Calu3 (cell line): ENCODE data around the gene SLC2A8. TPM values are rescaled to one million over a fixed set of nuclear protein-coding genes. Genes with fewer than 3 reads are reported as not detected.

Experiments used
- BruUV-seq: library from RNA; stranded (reverse); fragments of 400-500 nt; replicated peaks from 2 replicates; lab custom pipeline; 2021; lab: Mats Ljungman, UMichigan
- CTCF ChIA-PET: fragments of 300-600 bp; sonication (Branson Sonifier 250); formaldehyde crosslinking; loops from one replicate; lab custom pipeline; 2022; ENCODE audit warnings: antibody characterized with exemption; lab: Charles Lee
- DNase-seq: peaks from one replicate; pipeline ENCODE4 v3.0.0; 2022
- H3K27ac Mint-ChIP-seq: one replicate; pipeline ENCODE4 v1.8.0; 2022; ENCODE audit warnings: mixed read lengths; ENCODE audit not compliant: unreplicated experiment
- H3K27me3 Mint-ChIP-seq: one replicate; pipeline ENCODE4 v1.8.0; 2022; ENCODE audit warnings: mixed read lengths; ENCODE audit not compliant: unreplicated experiment
- H3K36me3 Mint-ChIP-seq: one replicate; pipeline ENCODE4 v1.8.0; 2022; ENCODE audit warnings: mild to moderate bottlenecking, moderate library complexity, mixed read lengths; ENCODE audit not compliant: insufficient read depth, unreplicated experiment
- H3K4me1 Mint-ChIP-seq: one replicate; pipeline ENCODE4 v1.8.0; 2022; ENCODE audit warnings: mild to moderate bottlenecking, low read depth, mixed read lengths; ENCODE audit not compliant: unreplicated experiment
- H3K4me3 Mint-ChIP-seq: one replicate; pipeline ENCODE4 v1.8.0; 2022; ENCODE audit warnings: mild to moderate bottlenecking, low read depth, moderate library complexity, mixed read lengths; ENCODE audit not compliant: unreplicated experiment
- H3K9me3 Mint-ChIP-seq: one replicate; pipeline ENCODE4 v1.8.0; 2022; ENCODE audit warnings: low read depth, mixed read lengths; ENCODE audit not compliant: unreplicated experiment
- CTCF ChIP-seq: fragments of 200-600 bp; IDR thresholded peaks from one replicate; pipeline ENCODE4 v1.8.0; 2022; ENCODE audit warnings: antibody characterized with exemption; ENCODE audit not compliant: unreplicated experiment
- intact Hi-C: fragments of 100-400 bp; cut with micrococcal nuclease; formaldehyde crosslinking; loops from one replicate; pipeline ENCODE4 v1.10.0; 2022; ENCODE audit not compliant: unreplicated experiment
- total RNA-seq: library from RNA; stranded (reverse); gene quantifications from 2 replicates; pipeline ENCODE4 v1.2.3, GENCODE V29; 2022

The SLC2A8 gene
- total RNA-seq, 1 experiment from 2014 or later = 10.8 TPM

GRCh38 chr9:127426756-127427155 is 29.8 kb downstream of the SLC2A8 start:
- no peak overlapping the region for H3K4me3 Mint-ChIP-seq
- TF ChIP-seq CTCF = no peak
- no TSS peak for BruUV-seq
- H3K27ac Mint-ChIP-seq = no peak overlapping the region
- intact Hi-C loops = no loop called here
- H3K27me3 Mint-ChIP-seq = no peaks in the 10 kb centered on the region
- H3K36me3 Mint-ChIP-seq = peaks cover 34% of the 10 kb centered on the region
- H3K4me1 Mint-ChIP-seq = peaks cover 8% of the 10 kb centered on the region
- no peak for DNase-seq
- CTCF ChIA-PET = no interaction called here
- H3K9me3 Mint-ChIP-seq = no peaks in the 10 kb centered on the region

- Mint-ChIP-seq H3K36me3 (peaks cover 28% of the 10 kb centered on the region), H3K4me3 (no peak overlapping the region), H3K27me3 (no peaks in the 10 kb centered on the region), H3K4me1 (no peaks in the 10 kb centered on the region), H3K27ac (no peak overlapping the region), H3K9me3 (no peaks in the 10 kb centered on the region)
- DNase-seq = no peak
- no peak for TF ChIP-seq CTCF
- BruUV-seq = no TSS peak
- intact Hi-C loops = no loop called here
- CTCF ChIA-PET = no interaction called here
Measured at GRCh38 chr9:127428348-127428747, 31.4 kb downstream of the SLC2A8 start.

GRCh38 chr9:127430415-127430814 is 33.4 kb downstream of the SLC2A8 start:
- Mint-ChIP-seq H3K4me1 (no peaks in the 10 kb centered on the region), H3K27ac (no peak overlapping the region), H3K27me3 (no peaks in the 10 kb centered on the region), H3K4me3 (no peak overlapping the region), H3K9me3 (no peaks in the 10 kb centered on the region), H3K36me3 (peaks cover 18% of the 10 kb centered on the region)
- DNase-seq = no peak
- CTCF ChIA-PET = no interaction called here
- BruUV-seq = no TSS peak
- intact Hi-C loops = no loop called here
- no peak for TF ChIP-seq CTCF

DNA sequence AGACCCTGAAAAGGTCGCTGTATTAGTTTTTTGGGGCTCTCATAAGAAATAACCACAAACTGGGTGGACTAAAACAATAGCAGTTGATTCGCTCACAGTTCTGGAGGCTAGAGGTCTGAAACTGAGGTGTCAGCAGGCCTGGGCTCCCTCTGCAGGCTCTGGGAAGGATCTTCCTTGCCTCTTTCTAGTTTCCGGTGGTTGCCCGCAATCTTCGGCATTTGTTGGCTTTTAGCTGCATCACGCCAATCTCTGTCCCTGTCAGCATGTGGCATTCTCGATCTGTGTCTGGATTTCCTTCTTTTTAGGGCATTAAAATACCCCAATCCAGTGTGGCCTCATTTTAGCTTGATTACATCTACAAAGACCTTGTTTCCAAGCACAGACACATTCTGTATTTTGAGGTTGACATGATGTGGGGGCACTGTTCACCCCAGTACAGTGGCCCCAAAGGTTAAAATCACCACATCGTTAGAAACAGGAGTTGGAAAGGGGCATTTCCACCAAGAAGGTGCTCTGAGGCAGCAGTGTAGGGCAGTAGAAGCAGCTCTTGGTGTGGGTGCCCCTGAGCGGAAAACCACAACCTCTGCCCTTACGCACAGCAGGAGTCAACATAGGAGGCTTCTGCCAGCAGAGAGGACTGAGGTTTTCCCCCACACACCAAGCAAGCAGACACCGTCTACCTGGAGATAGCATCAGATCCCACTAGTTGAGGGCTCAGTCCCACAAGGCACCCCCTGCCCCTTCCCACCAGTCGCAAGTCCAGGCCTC is 40.7 kb downstream of the SLC2A8 start:
- BruUV-seq = no TSS peak
- CTCF ChIA-PET = interaction anchor here (1.2 kb wide), 1 partner anchor 11 kb away, joined by 3 read pairs; no protein-coding TSS in a partner anchor

More for the DNA sequence above, 40.7 kb downstream of the SLC2A8 start:
- H3K4me3 Mint-ChIP-seq = no peak overlapping the region
- intact Hi-C loops = no loop called here
- H3K36me3 Mint-ChIP-seq = peaks cover 33% of the 10 kb centered on the region
- DNase-seq = no peak
- no peaks in the 10 kb centered on the region for H3K27me3 Mint-ChIP-seq
- peaks cover 7% of the 10 kb centered on the region for H3K9me3 Mint-ChIP-seq
- no peak for TF ChIP-seq CTCF
- no peaks in the 10 kb centered on the region for H3K4me1 Mint-ChIP-seq
- no peak overlapping the region for H3K27ac Mint-ChIP-seq
